ENCODE measurements around the gene GBF1.

GBF1 gene

GRCh38 chr10:102401342-102401654, 156.0 kb downstream of the GBF1 start:
- Histone ChIP-seq H3K9me3 (ENCODE audit: control extremely low read depth in 1 of 5, control insufficient read depth in 4 of 5, insufficient read depth in 2 of 5, low read depth in 1 of 5, low read length in 4 of 5) (no peaks in the 10 kb centered on the region), H3K36me3 (ENCODE audit: control insufficient read depth in 4 of 4, insufficient read depth in 4 of 4, low read length in 3 of 4) (peaks cover 0 to 34% (median 19%) of the 10 kb centered on the region in 4 experiments), H3K4me3 (ENCODE audit: control insufficient read depth in 1 of 7, extremely low read depth in 1 of 7, insufficient read depth in 4 of 7, low read depth in 2 of 7, low read length in 6 of 7) (no peak overlapping the region), H3K4me1 (ENCODE audit: control extremely low read depth in 1 of 4, control insufficient read depth in 4 of 4, insufficient read depth in 4 of 4, low read length in 3 of 4) (peaks cover 0 to 21% (median 13%) of the 10 kb centered on the region in 4 experiments), H3K27ac (ENCODE audit: insufficient read depth in 1 of 2, low read depth in 1 of 2, low read length in 2 of 2, poor library complexity in 1 of 2, severe bottlenecking in 2 of 2) (no peak overlapping the region), H3K27me3 (replicated peaks in 2 of 5; ENCODE audit: control insufficient read depth in 4 of 5, insufficient read depth in 5 of 5, low read length in 4 of 5) (no peaks in the 10 kb centered on the region)
- CTCF ChIA-PET = interaction anchor here (1.0 to 6.7 kb wide), 9 partner anchors 8 to 182 kb away, joined by 3 to 45 read pairs (median 7); partner anchors contain the start of gene FBXL15
- POLR2A ChIA-PET = interaction anchor here (1.8 kb wide), 1 partner anchor 13 kb away, joined by 4 read pairs; no protein-coding TSS in a partner anchor
- 93% methylated on average over 8 of the region's 8 CpGs for WGBS (ENCODE audit: insufficient coverage)
- DNase-seq = no peak

GRCh38 chr10:102401735-102402511, 156.6 kb downstream of the GBF1 start:
- DNase-seq = peak in 1 of 3 donors; percentile 9
- POLR2A ChIA-PET = interaction anchor here (1.8 kb wide), 1 partner anchor 14 kb away, joined by 4 read pairs; no protein-coding TSS in a partner anchor

GRCh38 chr10:102402512-102402896, 157.2 kb downstream of the GBF1 start:
- Histone ChIP-seq H3K9me3 (ENCODE audit: control extremely low read depth in 1 of 5, control insufficient read depth in 4 of 5, insufficient read depth in 2 of 5, low read depth in 1 of 5, low read length in 4 of 5) (no peaks in the 10 kb centered on the region), H3K36me3 (ENCODE audit: control insufficient read depth in 4 of 4, insufficient read depth in 4 of 4, low read length in 3 of 4) (peaks cover 0 to 26% (median 15%) of the 10 kb centered on the region in 4 experiments), H3K4me1 (ENCODE audit: control extremely low read depth in 1 of 4, control insufficient read depth in 4 of 4, insufficient read depth in 4 of 4, low read length in 3 of 4) (peaks cover 0 to 15% (median 9%) of the 10 kb centered on the region in 4 experiments), H3K27me3 (replicated peaks in 2 of 5; ENCODE audit: control insufficient read depth in 4 of 5, insufficient read depth in 5 of 5, low read length in 4 of 5) (peaks cover 0 to 4% (median 0%) of the 10 kb centered on the region in 5 experiments), H3K27ac (ENCODE audit: insufficient read depth in 1 of 2, low read depth in 1 of 2, low read length in 2 of 2, poor library complexity in 1 of 2, severe bottlenecking in 2 of 2) (no peak overlapping the region), H3K4me3 (ENCODE audit: control insufficient read depth in 1 of 7, extremely low read depth in 1 of 7, insufficient read depth in 4 of 7, low read depth in 2 of 7, low read length in 6 of 7) (no peak overlapping the region)
- DNase-seq = no peak
- POLR2A ChIA-PET = interaction anchor here (3.5 kb wide), 1 partner anchor 9 kb away, joined by 31 read pairs; no protein-coding TSS in a partner anchor
- CTCF ChIA-PET = interaction anchor here (1.0 to 4.0 kb wide), 9 partner anchors 8 to 181 kb away, joined by 3 to 28 read pairs (median 7); partner anchors contain the start of genes C10orf95, ELOVL3, NFKB2 and PSD
- 100% methylated on average over 4 of the region's 5 CpGs for WGBS (ENCODE audit: insufficient coverage)

More at GRCh38 chr10:102401735-102402511, 156.6 kb downstream of the GBF1 start:
- Histone ChIP-seq H3K27me3 (replicated peaks in 2 of 5; ENCODE audit: control insufficient read depth in 4 of 5, insufficient read depth in 5 of 5, low read length in 4 of 5) (no peaks in the 10 kb centered on the region), H3K4me1 (ENCODE audit: control extremely low read depth in 1 of 4, control insufficient read depth in 4 of 4, insufficient read depth in 4 of 4, low read length in 3 of 4) (peaks cover 0 to 15% (median 9%) of the 10 kb centered on the region in 4 experiments), H3K4me3 (ENCODE audit: control insufficient read depth in 1 of 7, extremely low read depth in 1 of 7, insufficient read depth in 4 of 7, low read depth in 2 of 7, low read length in 6 of 7) (no peak overlapping the region), H3K9me3 (ENCODE audit: control extremely low read depth in 1 of 5, control insufficient read depth in 4 of 5, insufficient read depth in 2 of 5, low read depth in 1 of 5, low read length in 4 of 5) (no peaks in the 10 kb centered on the region), H3K36me3 (ENCODE audit: control insufficient read depth in 4 of 4, insufficient read depth in 4 of 4, low read length in 3 of 4) (peaks cover 0 to 30% (median 17%) of the 10 kb centered on the region in 4 experiments), H3K27ac (ENCODE audit: insufficient read depth in 1 of 2, low read depth in 1 of 2, low read length in 2 of 2, poor library complexity in 1 of 2, severe bottlenecking in 2 of 2) (no peak overlapping the region)
- CTCF ChIA-PET = interaction anchor here (1.0 to 6.7 kb wide), 7 partner anchors 8 to 181 kb away, joined by 3 to 45 read pairs (median 16); partner anchors contain the start of gene FBXL15
- 98% methylated on average over 13 of the region's 18 CpGs for WGBS (ENCODE audit: insufficient coverage)

GRCh38 chr10:102403115-102403514, 157.8 kb downstream of the GBF1 start:
- WGBS (ENCODE audit: insufficient coverage) = 97% methylated on average over 13 of the region's 13 CpGs
- Histone ChIP-seq H3K9me3 (ENCODE audit: control extremely low read depth in 1 of 5, control insufficient read depth in 4 of 5, insufficient read depth in 2 of 5, low read depth in 1 of 5, low read length in 4 of 5) (no peaks in the 10 kb centered on the region), H3K36me3 (ENCODE audit: control insufficient read depth in 4 of 4, insufficient read depth in 4 of 4, low read length in 3 of 4) (peaks cover 0 to 24% (median 11%) of the 10 kb centered on the region in 4 experiments), H3K4me3 (ENCODE audit: control insufficient read depth in 1 of 7, extremely low read depth in 1 of 7, insufficient read depth in 4 of 7, low read depth in 2 of 7, low read length in 6 of 7) (no peak overlapping the region), H3K27ac (ENCODE audit: insufficient read depth in 1 of 2, low read depth in 1 of 2, low read length in 2 of 2, poor library complexity in 1 of 2, severe bottlenecking in 2 of 2) (no peak overlapping the region), H3K27me3 (replicated peaks in 2 of 5; ENCODE audit: control insufficient read depth in 4 of 5, insufficient read depth in 5 of 5, low read length in 4 of 5) (peaks cover 0 to 6% (median 3%) of the 10 kb centered on the region in 5 experiments), H3K4me1 (ENCODE audit: control extremely low read depth in 1 of 4, control insufficient read depth in 4 of 4, insufficient read depth in 4 of 4, low read length in 3 of 4) (peaks cover 0 to 15% (median 9%) of the 10 kb centered on the region in 4 experiments)
- DNase-seq = no peak
- POLR2A ChIA-PET = interaction anchor here (0.9 to 3.5 kb wide), 3 partner anchors 9 to 180 kb away, joined by 3 to 31 read pairs (median 3); partner anchors contain the start of gene FBXL15
- CTCF ChIA-PET = interaction anchor here (1.1 to 4.0 kb wide), 11 partner anchors 9 to 180 kb away, joined by 3 to 28 read pairs (median 7); partner anchors contain the start of genes C10orf95, ELOVL3, NFKB2 and PSD

GRCh38 chr10:102404361-102405107, 159.2 kb downstream of the GBF1 start:
- no peak overlapping the region for H3K27ac ChIP-seq (ENCODE audit: insufficient read depth in 1 of 2, low read depth in 1 of 2, low read length in 2 of 2, poor library complexity in 1 of 2, severe bottlenecking in 2 of 2)
- DNase-seq = peak in 1 of 3 donors; percentile 19
- no peak overlapping the region for H3K4me3 ChIP-seq (ENCODE audit: control insufficient read depth in 1 of 7, extremely low read depth in 1 of 7, insufficient read depth in 4 of 7, low read depth in 2 of 7, low read length in 6 of 7)
- CTCF ChIA-PET = interaction anchor here (1.3 to 4.0 kb wide), 12 partner anchors 8 to 179 kb away, joined by 3 to 28 read pairs (median 8); partner anchors contain the start of genes C10orf95, NFKB2 and PSD
- peaks cover 0 to 24% (median 9%) of the 10 kb centered on the region in 4 experiments for H3K36me3 ChIP-seq (ENCODE audit: control insufficient read depth in 4 of 4, insufficient read depth in 4 of 4, low read length in 3 of 4)
- POLR2A ChIA-PET = interaction anchor here (1.0 to 3.5 kb wide), 4 partner anchors 9 to 75 kb away, joined by 3 to 31 read pairs (median 5); partner anchors contain the start of genes FBXL15 and NFKB2
- no peaks in the 10 kb centered on the region for H3K9me3 ChIP-seq (ENCODE audit: control extremely low read depth in 1 of 5, control insufficient read depth in 4 of 5, insufficient read depth in 2 of 5, low read depth in 1 of 5, low read length in 4 of 5)
- H3K4me1 ChIP-seq (ENCODE audit: control extremely low read depth in 1 of 4, control insufficient read depth in 4 of 4, insufficient read depth in 4 of 4, low read length in 3 of 4) = peaks cover 0 to 14% (median 12%) of the 10 kb centered on the region in 4 experiments
- H3K27me3 ChIP-seq (replicated peaks in 2 of 5; ENCODE audit: control insufficient read depth in 4 of 5, insufficient read depth in 5 of 5, low read length in 4 of 5) = peaks cover 0 to 13% (median 9%) of the 10 kb centered on the region in 5 experiments
- 95% methylated on average over 15 of the region's 17 CpGs for WGBS (ENCODE audit: insufficient coverage)

GRCh38 chr10:102405108-102405571, 159.8 kb downstream of the GBF1 start:
- CTCF ChIA-PET = interaction anchor here (1.3 to 4.0 kb wide), 7 partner anchors 11 to 178 kb away, joined by 3 to 28 read pairs (median 12); partner anchors contain the start of gene NFKB2
- POLR2A ChIA-PET = interaction anchor here (1.5 to 3.5 kb wide), 3 partner anchors 9 to 74 kb away, joined by 4 to 31 read pairs (median 6); partner anchors contain the start of gene NFKB2
- DNase-seq = peak in 1 of 3 donors; percentile 15
- Histone ChIP-seq H3K4me1 (ENCODE audit: control extremely low read depth in 1 of 4, control insufficient read depth in 4 of 4, insufficient read depth in 4 of 4, low read length in 3 of 4) (peaks cover 0 to 15% (median 12%) of the 10 kb centered on the region in 4 experiments), H3K9me3 (ENCODE audit: control extremely low read depth in 1 of 5, control insufficient read depth in 4 of 5, insufficient read depth in 2 of 5, low read depth in 1 of 5, low read length in 4 of 5) (no peaks in the 10 kb centered on the region), H3K36me3 (ENCODE audit: control insufficient read depth in 4 of 4, insufficient read depth in 4 of 4, low read length in 3 of 4) (peaks cover 0 to 23% (median 9%) of the 10 kb centered on the region in 4 experiments), H3K4me3 (ENCODE audit: control insufficient read depth in 1 of 7, extremely low read depth in 1 of 7, insufficient read depth in 4 of 7, low read depth in 2 of 7, low read length in 6 of 7) (no peak overlapping the region), H3K27ac (ENCODE audit: insufficient read depth in 1 of 2, low read depth in 1 of 2, low read length in 2 of 2, poor library complexity in 1 of 2, severe bottlenecking in 2 of 2) (no peak overlapping the region), H3K27me3 (replicated peaks in 2 of 5; ENCODE audit: control insufficient read depth in 4 of 5, insufficient read depth in 5 of 5, low read length in 4 of 5) (peaks cover 0 to 19% (median 14%) of the 10 kb centered on the region in 5 experiments)
- 93% methylated on average over 13 of the region's 19 CpGs for WGBS (ENCODE audit: insufficient coverage)
